Stimulated activated CD8-positive, alpha-beta memory T cell treated with anti-CD3 and anti-CD28 coated beads, Interleukin-4, amount 100 ng/mL, for 4 hours (primary cell): ENCODE measurements around the gene S1PR5.

Experiments
- DNase-seq, 2 donors: peaks; one replicate each; pipeline ENCODE4 v3.0.0-alpha.2; 2020; ENCODE audit warnings: low read depth in 2 of 2, low spot score in 1 of 2

The S1PR5 gene

DNA sequence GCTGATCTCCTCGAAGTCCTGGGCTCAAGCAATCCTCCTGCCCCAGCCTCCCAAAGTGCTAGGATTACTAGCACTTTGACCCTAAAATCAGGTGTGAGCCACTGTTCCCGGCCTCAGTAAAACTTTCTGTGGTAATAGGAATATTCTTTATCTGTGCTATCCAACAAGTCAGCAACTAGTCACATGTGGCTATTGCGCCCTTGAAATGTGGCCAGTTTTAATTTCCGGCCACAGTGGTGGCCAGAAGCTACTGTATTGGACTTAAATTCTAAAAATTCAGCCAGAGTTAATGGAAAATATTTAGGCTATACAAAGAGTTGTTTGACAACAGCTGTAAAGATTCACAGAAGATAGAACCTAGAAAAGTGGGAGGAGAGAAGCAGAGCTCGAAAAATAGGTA, 44.1 kb downstream of the S1PR5 start:
- no peak for DNase-seq

DNA sequence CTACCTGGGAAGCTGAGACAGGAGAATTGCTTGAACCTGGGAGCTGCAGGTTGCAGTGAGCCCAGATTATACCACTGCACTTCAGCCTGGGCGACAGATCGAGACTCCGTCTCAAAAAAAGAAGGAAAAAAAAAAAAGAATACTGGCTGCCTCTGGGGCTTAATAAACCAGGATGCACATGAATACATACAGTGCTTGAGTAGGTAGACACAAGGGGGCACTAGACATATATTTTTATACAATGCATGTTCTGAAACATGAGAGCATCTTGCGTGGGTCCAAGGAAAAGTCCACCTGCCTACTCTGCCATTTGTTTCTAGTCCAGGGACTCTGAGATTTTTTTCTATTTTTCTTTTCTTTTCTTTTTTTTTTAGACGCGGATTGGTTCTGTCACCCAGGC, 45.3 kb downstream of the S1PR5 start:
- no peak for DNase-seq

DNA sequence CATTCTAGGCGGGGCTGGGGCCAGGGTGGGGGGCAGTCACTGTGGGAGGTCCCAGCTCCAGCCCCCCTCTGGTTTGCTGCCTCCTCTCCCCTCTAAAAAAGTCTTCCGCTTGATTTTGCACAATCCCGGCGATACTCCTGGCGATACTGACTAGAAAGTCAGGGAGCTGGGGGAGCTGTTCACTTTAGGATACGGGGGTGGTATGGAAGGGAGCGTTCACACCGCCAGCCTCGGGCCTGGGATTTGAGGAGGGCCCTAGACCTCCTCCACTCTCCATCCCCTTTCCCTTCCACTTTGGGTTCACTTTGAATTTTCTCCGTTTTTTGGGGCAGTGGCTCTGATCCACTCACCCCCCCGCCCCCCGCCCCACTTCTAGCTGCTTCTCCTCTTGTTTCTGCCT, 49.1 kb downstream of the S1PR5 start:
- no peak for DNase-seq

DNA sequence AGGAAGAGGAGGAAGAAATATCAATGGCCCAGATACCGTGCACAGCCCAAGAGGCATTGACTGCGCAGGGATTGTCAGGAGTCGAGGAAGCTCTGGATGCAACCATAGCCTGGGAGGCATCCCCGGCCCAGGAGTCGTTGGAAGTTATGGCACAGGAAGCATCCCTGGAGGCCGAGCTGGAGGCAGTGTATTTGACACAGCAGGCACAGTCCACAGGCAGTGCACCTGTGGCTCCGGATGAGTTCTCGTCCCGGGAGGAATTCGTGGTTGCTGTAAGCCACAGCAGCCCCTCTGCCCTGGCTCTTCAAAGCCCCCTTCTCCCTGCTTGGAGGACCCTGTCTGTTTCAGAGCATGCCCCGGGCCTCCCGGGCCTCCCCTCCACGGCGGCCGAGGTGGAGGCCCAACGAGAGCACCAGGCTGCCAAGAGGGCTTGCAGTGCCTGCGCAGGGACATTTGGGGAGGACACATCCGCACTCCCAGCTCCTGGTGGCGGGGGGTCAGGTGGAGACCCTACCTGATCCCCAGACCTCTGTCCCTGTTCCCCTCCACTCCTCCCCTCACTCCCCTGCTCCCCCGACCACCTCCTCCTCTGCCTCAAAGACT, 50.0 kb downstream of the S1PR5 start:
- no peak for DNase-seq

DNA sequence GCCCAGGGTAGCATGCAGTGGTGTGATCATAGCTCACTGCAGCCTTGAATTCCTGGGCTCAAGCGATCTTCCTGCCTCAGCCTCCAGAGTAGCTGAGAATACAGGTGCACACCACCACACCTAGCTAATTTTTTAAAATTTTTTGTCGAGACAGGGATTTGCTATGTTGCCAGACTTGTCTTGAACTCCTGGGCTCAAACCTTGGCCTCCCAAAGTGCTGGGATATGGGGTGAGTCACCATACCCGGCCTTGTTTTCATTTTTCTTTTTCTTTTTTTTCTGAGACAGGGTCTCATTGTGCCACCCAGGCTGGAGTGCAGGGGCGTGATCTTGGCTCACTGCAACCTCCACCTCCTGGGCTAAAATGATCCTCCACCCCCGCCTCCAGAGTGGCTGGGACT, 52.8 kb downstream of the S1PR5 start:
- DNase-seq, result no peak
